Measurements from ENCODE around the gene DUS4L.
A peak's percentile ranks its signal among the peaks of the same experiment; 100 is the strongest.

The DUS4L gene

GRCh38 chr7:107580716-107581383 lies 17.1 kb downstream of the DUS4L start:
- no peak for DNase-seq

- DNase-seq: no peak
Observed at GRCh38 chr7:107581387-107582013, 17.7 kb downstream of the DUS4L start.

- DNase-seq: no peak
Observed at GRCh38 chr7:107582875-107583274, 19.1 kb downstream of the DUS4L start.

- DNase-seq: no peak
Observed at GRCh38 chr7:107584716-107585115, 20.9 kb downstream of the DUS4L start.

- DNase-seq: no peak
Observed at GRCh38 chr7:107588529-107589130, 24.9 kb downstream of the DUS4L start.

GRCh38 chr7:107591421-107591820 lies 27.6 kb downstream of the DUS4L start:
- DNase-seq: no peak

DNA sequence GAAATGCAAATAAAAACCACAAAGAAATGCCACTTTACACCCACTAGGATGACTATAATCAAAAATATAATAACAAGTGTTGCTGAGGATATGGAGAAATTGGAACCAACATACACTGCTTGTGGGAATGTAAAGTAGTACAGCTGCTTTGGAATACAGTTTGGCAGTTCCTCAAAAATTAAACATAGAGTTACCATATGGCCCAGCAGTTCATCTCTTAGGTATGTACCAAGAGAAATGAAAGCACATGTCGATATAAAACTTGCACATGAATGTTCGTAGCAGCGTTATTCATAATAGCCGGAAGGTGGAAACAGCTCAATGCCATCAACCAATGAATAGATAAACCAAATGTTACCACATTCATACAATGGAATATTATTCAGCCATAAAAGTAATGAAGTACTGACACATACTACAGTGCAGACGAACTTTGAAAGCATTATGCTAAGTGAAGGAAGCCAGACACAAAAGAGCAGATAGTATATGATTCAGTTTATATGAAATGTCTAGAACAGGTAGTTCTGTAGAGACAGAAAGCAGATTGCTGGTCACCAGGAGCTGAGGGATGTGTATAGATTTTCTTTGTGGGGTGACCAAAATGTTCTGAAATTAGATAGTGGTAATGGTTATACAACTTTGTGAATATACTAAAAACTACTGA lies 28.7 kb downstream of the DUS4L start:
- DNase-seq: no peak

DNA sequence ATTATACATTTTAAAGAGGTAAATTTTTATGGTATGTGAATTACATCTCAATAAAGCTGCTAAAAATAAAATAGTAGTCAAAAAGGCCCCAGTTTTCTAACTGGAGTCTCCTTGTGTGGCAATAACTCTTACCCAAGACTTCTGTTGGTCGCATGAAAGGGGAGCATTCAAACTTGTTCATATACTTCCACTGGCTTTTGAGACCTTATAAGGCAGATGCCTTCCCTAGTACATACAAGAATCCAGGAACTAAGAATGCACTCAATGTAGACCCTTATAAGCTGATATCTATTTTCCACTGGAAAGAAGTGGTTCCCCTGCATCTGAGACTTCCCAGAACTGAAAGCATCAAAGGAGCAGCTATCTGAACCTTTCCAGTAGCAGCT lies 29.2 kb downstream of the DUS4L start:
- no peak for DNase-seq

- peak; percentile 88 for DNase-seq
Observed at GRCh38 chr7:107594961-107595737, 31.4 kb downstream of the DUS4L start.

DNA sequence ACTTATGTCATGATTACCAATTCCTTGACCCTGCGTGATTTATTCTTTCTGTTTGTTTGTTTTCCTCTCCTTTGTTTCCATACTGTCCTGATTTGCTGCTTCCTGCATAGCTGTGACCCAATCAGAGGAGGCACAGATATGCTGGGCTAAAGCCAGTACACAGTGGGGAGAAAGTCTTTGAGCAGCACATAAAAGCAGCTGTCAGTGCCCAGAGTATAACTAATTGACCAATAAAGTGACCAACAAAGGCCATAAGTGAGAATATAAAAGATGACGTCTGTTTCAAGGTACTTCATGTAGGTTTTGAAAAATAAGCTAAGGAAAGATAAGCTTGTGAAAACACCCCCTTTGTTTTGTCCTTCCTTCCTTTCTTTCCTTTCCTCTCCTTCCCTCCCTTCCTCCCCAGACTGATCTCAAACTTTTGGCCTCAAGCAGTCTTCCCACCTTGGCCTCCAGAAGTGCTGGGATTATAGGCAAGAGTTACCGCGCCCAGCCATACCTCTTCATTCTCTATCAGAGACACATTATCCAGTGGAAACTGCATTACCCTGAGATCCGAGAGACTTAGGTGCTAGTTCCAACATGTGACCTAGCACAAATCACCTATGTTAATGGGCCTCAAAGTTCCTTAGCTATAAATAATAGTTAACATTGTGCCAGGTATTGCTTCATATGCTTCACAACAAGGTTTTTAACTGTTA lies 33.3 kb downstream of the DUS4L start:
- no peak for DNase-seq

GRCh38 chr7:107597582-107597916 lies 33.8 kb downstream of the DUS4L start:
- DNase-seq: no peak

- no peak for DNase-seq
Observed at GRCh38 chr7:107597953-107598352, 34.2 kb downstream of the DUS4L start.

DNA sequence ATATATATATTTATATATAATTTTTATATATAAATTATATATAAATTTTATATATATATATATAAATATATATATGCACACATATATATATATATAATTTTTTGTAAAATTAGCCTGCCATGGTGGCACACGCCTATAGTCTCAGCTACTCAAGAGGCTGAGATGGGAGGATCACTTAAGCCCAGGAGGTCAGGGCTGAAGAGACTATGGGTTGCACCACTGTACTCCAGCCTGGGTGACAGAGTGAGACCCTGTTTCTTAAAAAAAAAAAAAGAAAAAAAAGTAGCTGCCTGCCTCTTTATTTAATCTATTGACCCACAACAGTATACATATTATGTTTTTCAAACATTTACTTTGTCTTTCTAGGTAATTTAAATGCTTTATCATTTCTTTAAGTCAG lies 35.5 kb downstream of the DUS4L start:
- no peak for DNase-seq

DNA sequence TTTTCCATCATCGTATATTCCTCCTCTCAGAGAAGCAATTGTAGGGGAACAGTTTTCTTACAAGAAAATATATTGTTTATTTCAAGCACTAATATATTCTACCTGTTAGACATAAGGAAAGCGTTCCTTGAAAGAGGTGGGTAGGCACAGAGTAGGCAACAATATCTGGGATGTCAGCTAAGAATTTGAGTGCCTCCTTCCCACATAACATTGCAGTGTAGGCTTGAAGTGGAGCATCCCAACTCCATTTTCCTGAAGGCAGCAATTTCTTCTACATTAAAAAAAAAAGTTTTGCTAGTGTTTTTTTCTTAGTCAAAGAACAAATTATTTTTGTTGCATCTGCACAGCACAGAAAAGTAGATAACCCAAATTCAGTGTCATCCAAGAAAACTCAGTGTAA lies 37.0 kb downstream of the DUS4L start:
- no peak for DNase-seq

DNA sequence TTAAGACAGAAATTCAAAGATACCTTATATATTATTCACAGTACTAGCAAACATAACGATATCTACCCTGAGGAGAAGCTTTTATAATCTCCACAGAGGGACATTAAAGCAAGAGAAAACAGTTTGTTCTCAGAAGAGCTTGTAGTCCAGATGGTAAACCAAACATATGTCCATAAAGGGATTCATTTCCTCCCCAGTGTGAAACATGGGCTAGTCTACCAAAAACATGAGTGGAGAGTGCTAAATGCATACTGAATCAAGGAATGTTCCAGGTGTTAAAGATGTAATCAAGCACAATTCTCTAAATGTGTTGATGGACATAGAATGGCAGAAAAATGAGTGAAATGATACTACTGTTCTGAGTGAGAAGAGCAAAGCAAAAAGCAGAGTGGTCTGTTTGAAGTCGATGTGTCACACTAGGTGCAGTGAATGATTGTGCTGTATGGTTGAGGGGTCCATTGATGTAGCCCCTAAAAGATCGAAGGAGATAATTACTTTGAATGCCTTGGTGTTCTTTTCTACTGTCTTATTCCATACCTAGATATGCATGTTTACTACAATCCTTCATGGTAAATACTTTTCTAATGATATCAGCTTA lies 41.5 kb downstream of the DUS4L start:
- DNase-seq: no peak

DNA sequence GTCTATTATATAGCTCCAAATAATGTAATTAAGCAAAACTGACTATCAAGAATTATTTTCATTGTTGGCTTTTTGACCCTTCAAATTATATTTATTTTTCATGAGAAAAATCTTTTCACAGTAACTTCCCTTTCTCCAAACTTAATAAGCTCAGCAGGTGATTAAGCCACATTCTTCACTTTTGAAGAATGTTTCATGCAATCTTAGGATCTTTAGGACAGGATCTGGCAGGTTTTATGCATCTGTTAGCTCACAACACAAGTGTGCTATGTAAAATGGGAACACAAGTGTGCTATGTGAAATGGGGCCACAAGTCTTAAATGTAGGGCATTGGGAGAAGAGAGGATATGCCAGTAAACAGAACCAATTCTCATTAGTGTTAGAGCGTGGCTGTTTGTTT lies 42.5 kb downstream of the DUS4L start:
- no peak for DNase-seq

GRCh38 chr7:107609811-107610261 lies 46.1 kb downstream of the DUS4L start:
- no peak for DNase-seq

DNA sequence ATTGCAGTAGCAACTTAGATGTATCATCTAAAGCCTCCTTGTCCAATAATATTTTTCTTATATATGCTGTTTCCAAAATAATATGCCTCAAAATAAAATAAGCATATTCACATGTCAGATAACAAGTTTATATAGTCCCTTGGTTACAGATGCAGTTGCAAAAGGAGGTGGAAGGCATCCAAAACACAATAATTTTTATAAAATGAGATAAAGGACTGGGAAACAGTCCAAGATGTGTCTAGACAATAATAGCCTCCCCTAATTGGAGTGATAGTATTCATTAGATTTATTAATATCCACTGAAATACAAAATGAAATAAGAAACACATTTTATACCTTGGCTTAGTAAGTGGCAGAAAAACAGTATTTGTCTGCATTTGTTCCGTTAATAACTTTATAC lies 46.6 kb downstream of the DUS4L start:
- DNase-seq: no peak

DNA sequence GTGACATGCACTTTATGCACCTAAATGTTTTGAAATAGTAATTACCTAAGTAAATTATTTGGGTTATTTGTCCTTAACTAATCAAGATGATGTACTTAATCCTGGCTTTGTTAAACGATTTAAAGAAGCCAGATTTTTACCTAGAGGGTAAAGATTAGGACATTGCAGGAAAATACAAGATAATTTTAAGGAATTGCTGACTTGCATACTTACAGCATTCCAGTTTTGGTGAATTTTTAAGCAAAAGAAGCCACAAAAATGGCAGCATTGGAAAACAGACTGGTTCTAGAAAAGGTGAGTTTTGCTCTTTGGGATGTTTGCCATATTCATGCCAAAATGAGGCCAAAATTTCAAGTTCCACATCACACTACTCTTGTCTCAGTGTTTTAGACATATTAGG lies 49.7 kb downstream of the DUS4L start:
- no peak for DNase-seq

- no peak for DNase-seq
Observed at GRCh38 chr7:107613948-107614347, 50.2 kb downstream of the DUS4L start.

DNA sequence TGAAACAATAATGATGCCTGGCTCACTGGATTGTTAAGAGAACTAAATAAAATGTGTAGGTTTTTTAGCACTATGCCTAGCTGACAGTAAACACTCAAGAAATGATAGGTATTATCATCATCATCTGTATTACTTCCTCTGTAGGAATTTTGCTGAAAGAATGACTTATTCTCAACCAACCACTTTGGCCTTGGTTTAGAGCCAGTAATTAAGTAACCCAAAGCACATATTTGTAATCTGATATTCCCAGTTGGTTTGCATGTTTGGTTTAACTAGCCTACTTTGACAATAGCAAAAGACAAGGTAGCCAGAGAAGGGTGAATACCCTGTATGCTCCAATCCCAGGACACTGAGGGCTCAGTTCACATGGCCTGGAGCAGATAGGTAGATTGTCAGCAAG lies 50.7 kb downstream of the DUS4L start:
- DNase-seq: no peak

All from kidney glomerular epithelial cell (primary cell).